Motor neuron (in vitro differentiated cells): ENCODE results near the gene GM2A. TPM values are rescaled to one million over a fixed set of nuclear protein-coding genes. Genes with fewer than 3 reads are reported as not detected.
A peak's percentile ranks its signal among the peaks of the same experiment; 100 is the strongest.
"Not testable (repeated sequence)": the region's sequence is repeated elsewhere in the genome, so short reads cannot be mapped to it uniquely, and the experiment has no call there.

Experiments
- ATAC-seq, 8 experiments: fragments of 200-7000 bp; cut with Tn5 transposase; replicated peaks in 6 of 8; 2 replicates each; pipeline ENCODE4 v1.8.0; 2021; ENCODE audit warnings: mild to moderate bottlenecking in 8 of 8, moderate library complexity in 8 of 8
- H3K27ac ChIP-seq, 2 donors: fragments of 250-450 bp; sonication (Bioruptor Pico); 2 replicates each; pipeline ENCODE4 v1.9.0; 2021; ENCODE audit warnings: antibody characterized with exemption in 2 of 2, mild to moderate bottlenecking in 2 of 2, moderate library complexity in 1 of 2
- H3K4me1 ChIP-seq, 2 donors: fragments of 250-450 bp; sonication (Bioruptor Pico); replicated peaks in 1 of 2; 2 replicates each; pipeline ENCODE4 v1.6.1; 2021; ENCODE audit warnings: antibody characterized with exemption in 2 of 2, mild to moderate bottlenecking in 2 of 2, moderate library complexity in 1 of 2
- H3K4me3 ChIP-seq, 5 donors: fragments of 250-450 bp; sonication (Bioruptor Pico); 2 replicates each; pipeline ENCODE4 v1.9.0; 2021; ENCODE audit warnings: antibody characterized with exemption in 5 of 5, mild to moderate bottlenecking in 5 of 5, moderate library complexity in 4 of 5
- WGBS, 10 experiments: fragments of 450-650 bp; shearing (Covaris generic); methylation state at CpG; one replicate each; pipeline ENCODE4 v1.0.0; 2022; 5-methylcytosine and 5-hydroxymethylcytosine counted together
- in situ Hi-C, 9 experiments: fragments of 400-800 bp; cut with MboI; loops; one replicate each; pipeline ENCODE4 v1.15.0; 2021; ENCODE audit warnings: low sequenced_read_pairs in 9 of 9, low pct_unique_long_range_greater_than_20kb in 2 of 9; ENCODE audit not compliant: unreplicated experiment in 9 of 9
- total RNA-seq, 8 experiments: library from RNA; unstranded; fragments of 300-600 nt; gene quantifications; 2 replicates each; pipeline versions ENCODE4 v1.2.3 to v1.2.4, GENCODE V29; 2022

Gene GM2A
- total RNA-seq, 8 experiments from 2014 or later, result 9.2 to 18.5 (median 11.4) TPM

DNA sequence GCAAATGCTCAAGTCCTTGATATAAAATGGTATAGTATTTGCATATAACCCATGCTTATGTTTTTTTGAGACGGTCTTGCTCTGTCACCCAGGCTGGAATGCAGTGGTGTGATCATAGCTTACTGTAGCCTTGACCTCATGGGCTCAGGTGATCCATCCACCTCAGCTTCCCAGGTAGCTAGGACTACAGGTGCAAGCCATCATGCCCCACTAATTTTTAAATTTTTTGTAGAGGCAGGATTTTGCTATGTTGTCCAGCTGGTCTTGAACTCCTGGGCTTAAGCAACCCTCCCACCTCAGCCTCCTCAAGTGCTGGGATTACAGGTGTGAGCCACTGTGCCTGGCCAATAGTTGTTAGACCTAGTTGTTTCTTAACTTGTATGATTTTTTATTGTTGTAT, 33.3 kb downstream of the GM2A start:
- in situ Hi-C loops, result no loop called here

GRCh38 chr5:151288180-151288579, 35.2 kb downstream of the GM2A start:
- Histone ChIP-seq H3K27ac (no peak overlapping the region), H3K4me1 (no peaks in the 10 kb centered on the region), H3K4me3 (no peak overlapping the region)
- ATAC-seq, result peak in 1 of 8 experiments; percentile 39
- WGBS, 10 experiments, result 0 to 80% (median 30%) methylated on average over 1 to 2 of the region's 2 CpGs
- in situ Hi-C loops, result no loop called here

More for the DNA sequence above, 33.3 kb downstream of the GM2A start:
- Histone ChIP-seq H3K4me3 (no peak overlapping the region), H3K4me1 (no peaks in the 10 kb centered on the region), H3K27ac (no peak overlapping the region)
- ATAC-seq, result no peak
- WGBS, 10 experiments, result 29 to 100% (median 100%) methylated on average over 1 of the region's 1 CpG; no CpG with 5 or more reads in 5 of the 10 experiments

DNA sequence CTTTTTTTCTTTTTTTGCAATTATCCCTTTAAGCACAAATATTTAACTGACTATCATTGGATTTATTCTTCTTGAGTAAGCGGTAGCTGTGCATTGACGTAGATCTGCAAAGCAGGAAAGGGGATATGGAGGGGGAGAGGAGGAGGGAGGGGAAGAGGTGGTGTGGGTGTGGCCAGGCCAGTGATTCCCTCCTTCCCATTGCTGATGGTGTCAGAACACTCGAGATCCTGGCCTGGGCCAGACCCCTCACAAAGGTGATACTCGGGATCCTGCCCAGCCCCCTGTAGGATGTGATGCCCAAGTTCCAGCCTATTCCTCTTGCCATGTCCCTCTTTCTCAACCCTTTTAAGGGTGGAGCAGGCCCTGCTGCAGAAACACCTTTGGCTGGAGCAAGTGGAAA, 40.6 kb downstream of the GM2A start:
- Histone ChIP-seq H3K4me3 (no peak overlapping the region), H3K4me1 (no peaks in the 10 kb centered on the region), H3K27ac (no peak overlapping the region)
- in situ Hi-C loops, result no loop called here
- no peak for ATAC-seq
- WGBS, 10 experiments, result 37 to 100% (median 60%) methylated on average over 1 to 3 of the region's 4 CpGs; no CpG with 5 or more reads in 5 of the 10 experiments

GRCh38 chr5:151295138-151295537, 42.2 kb downstream of the GM2A start:
- 20 to 96% (median 86%) methylated on average over 3 to 5 of the region's 5 CpGs; no CpG with 5 or more reads in 2 of the 10 experiments for WGBS, 10 experiments
- in situ Hi-C loops, result no loop called here
- H3K4me3 ChIP-seq, result no peak overlapping the region
- H3K27ac ChIP-seq, result no peak overlapping the region
- no peak for ATAC-seq
- no peaks in the 10 kb centered on the region for H3K4me1 ChIP-seq

GRCh38 chr5:151295791-151296477, 42.9 kb downstream of the GM2A start:
- no peak for ATAC-seq
- in situ Hi-C loops, result no loop called here
- Histone ChIP-seq H3K4me3 (no peak overlapping the region), H3K4me1 (no peaks in the 10 kb centered on the region), H3K27ac (no peak overlapping the region)
- WGBS, 10 experiments, result 0 to 70% (median 40%) methylated on average over 1 to 7 of the region's 7 CpGs; no CpG with 5 or more reads in 1 of the 10 experiments

- no peak for ATAC-seq
- Histone ChIP-seq H3K4me3 (no peak overlapping the region), H3K27ac (no peak overlapping the region), H3K4me1 (no peaks in the 10 kb centered on the region)
- WGBS, 10 experiments, result 0 to 100% (median 80%) methylated on average over 1 of the region's 1 CpG; no CpG with 5 or more reads in 5 of the 10 experiments
- in situ Hi-C loops, result no loop called here
These were observed 43.5 kb downstream of the GM2A start for GRCh38 chr5:151296478-151296830.

DNA sequence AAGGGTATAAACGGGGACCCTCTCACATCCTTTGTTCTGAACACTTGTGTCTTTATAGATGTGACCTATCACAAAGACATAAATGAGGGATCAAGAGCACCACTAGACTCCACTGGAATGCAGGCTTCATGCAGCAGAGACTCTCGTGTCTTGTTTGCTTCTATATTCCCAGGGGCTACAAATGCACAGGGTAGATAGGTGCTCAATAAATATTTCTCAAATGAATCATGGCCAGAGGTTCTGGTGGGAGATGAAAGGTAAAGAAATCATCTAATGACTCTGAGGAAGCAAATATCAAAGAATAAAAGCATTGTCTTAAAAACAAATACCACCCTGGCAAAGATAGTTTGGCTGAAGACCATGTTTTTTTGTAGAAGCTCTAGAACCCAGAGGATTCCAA, 44.0 kb downstream of the GM2A start:
- ATAC-seq, result no peak
- WGBS, 10 experiments, result 0 to 100% (median 60%) methylated on average over 1 to 2 of the region's 2 CpGs; no CpG with 5 or more reads in 5 of the 10 experiments
- in situ Hi-C loops, result no loop called here
- Histone ChIP-seq H3K4me3 (no peak overlapping the region), H3K27ac (no peak overlapping the region), H3K4me1 (no peaks in the 10 kb centered on the region)

- WGBS, 10 experiments, result 17 to 93% (median 41%) methylated on average over 2 to 5 of the region's 6 CpGs
- H3K4me3 ChIP-seq, result no peak overlapping the region
- ATAC-seq, result peak in 3 of 8 experiments; percentile 48 to 100 (median 100)
- H3K4me1 ChIP-seq, result no peaks in the 10 kb centered on the region
- no peak overlapping the region for H3K27ac ChIP-seq
- in situ Hi-C loops, result no loop called here
These were observed 45.3 kb downstream of the GM2A start for GRCh38 chr5:151298063-151298855.

DNA sequence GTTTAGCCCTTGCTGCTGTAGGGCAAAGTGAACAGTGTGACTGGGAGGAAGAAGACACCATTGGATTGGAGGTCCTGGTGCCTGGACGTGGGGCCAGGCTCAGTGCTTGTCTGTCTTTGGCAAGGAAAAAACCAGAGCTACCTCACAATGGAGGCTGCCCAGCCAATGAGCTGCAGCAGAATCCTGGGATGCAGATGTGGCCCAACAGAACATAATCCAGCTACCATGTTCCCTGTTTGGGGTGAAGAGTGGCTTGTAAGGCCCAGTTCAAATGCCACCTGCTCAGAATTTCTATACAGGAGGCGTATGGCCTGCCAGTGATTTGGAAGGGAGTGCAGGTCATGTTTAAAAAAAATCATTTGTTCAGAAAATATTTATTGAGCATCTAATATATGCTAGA, 50.7 kb downstream of the GM2A start, which contains the start of gene SLC36A3:
SLC36A3 (minus strand) TSS at position 101 of the 400 bp plus-strand sequence. CDS start 412 bp downstream, outside the sequence.
- no peak for ATAC-seq
- WGBS, 10 experiments, result 0 to 100% (median 70%) methylated on average over 1 to 2 of the region's 2 CpGs; no CpG with 5 or more reads in 2 of the 10 experiments
- in situ Hi-C loops, result no loop called here
- no peak within 1 kb of the TSS for H3K27ac ChIP-seq
- H3K4me1 ChIP-seq, result no peaks in the 10 kb centered on the region
- H3K4me3 ChIP-seq, result no peak within 1 kb of the TSS

GRCh38 chr5:151309266-151309665, 56.3 kb downstream of the GM2A start:
- in situ Hi-C loops, H3K27ac ChIP-seq, ATAC-seq, H3K4me3 ChIP-seq, H3K4me1 ChIP-seq: not testable (repeated sequence)
- WGBS, 10 experiments, result no CpG with 5 or more reads among the region's 27 CpGs

DNA sequence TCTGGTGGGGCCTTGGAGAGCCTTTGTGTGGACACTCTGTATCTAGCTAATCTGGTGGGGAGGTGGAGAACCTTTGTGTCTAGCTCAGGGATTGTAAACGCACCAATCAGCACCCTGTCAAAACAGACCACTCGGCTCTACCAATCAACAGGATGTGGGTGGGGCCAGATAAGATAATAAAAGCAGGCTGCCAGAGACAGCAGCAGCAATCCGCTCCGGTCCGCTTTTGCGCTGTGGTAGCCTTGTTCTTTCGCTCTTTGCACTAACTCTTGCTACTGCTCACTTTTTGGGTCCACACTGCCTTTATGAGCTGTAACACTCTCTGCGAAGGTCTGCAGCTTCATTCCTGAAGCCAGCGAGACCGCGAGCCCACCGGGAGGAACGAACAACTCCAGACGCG, 56.8 kb downstream of the GM2A start:
- H3K4me3 ChIP-seq, H3K27ac ChIP-seq, ATAC-seq, H3K4me1 ChIP-seq, in situ Hi-C loops: not testable (repeated sequence)
- WGBS, 10 experiments, result 91% methylated on average over 11 of the region's 15 CpGs; no CpG with 5 or more reads in 9 of the 10 experiments

GRCh38 chr5:151310932-151311331, 57.9 kb downstream of the GM2A start:
- in situ Hi-C loops, result no loop called here
- H3K4me3 ChIP-seq, result no peak overlapping the region
- H3K27ac ChIP-seq, result no peak overlapping the region
- no peak for ATAC-seq
- no peaks in the 10 kb centered on the region for H3K4me1 ChIP-seq

DNA sequence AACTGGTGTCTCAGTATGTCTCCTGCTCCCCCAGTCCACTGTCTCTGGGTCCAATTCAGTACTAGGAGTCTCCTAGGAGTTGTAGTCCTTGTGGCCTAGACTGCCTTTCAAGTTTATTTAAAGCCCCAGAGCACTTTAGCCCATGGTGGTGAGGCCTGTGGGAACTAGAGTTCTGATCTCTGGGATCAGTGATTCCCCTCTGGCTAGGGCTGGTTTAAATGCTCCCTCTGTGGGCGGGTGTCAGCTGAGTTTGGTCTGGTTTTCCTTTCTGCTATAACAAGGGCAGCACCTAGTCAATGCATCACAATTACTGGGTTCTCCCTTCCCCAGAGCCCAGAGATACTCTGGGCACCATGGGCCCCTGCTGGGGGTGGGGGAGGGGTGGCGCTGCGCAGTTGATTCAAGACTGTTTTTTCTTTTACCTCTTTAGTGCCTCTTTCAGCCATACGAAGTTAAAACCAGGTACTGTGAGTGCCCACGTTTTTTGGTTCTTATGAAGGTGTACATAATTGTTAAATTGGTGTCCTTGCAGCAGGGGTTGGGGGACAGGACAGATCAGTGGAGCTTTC, 59.9 kb downstream of the GM2A start:
- 0 to 52% (median 30%) methylated on average over 1 to 3 of the region's 5 CpGs; no CpG with 5 or more reads in 5 of the 10 experiments for WGBS, 10 experiments
- no peak overlapping the region for H3K27ac ChIP-seq
- peak in 2 of 8 experiments; percentile 42 to 44 for ATAC-seq
- H3K4me3 ChIP-seq, result no peak overlapping the region
- in situ Hi-C loops, result no loop called here
- no peaks in the 10 kb centered on the region for H3K4me1 ChIP-seq
